ENCODE measurements around the gene TASOR2. TPM values are rescaled to one million over a fixed set of nuclear protein-coding genes. Genes with fewer than 3 reads are reported as not detected.

Gene TASOR2
- total and polyA plus RNA-seq, 4 donors: 12.3 to 108 (median 29.1) TPM

DNA sequence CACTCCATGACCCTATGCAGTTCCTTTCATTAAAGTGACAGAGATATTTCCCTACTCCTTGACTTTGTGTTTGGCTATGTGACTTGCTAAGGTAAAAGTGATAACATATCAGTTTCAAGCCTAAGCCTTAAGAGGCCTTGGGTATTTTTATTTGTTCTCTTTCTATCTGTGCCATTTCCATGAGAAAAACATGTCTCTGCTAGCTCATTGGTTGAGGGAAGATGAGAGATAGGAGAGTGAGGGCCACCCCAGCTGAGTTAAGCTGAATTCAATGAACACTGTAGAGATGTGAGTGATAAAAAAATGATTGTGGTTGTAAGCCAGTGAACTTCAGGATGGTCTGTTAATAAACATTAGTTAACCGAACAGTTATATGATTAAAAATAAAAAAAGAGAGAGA, 13.4 kb downstream of the TASOR2 start:
- Histone ChIP-seq H3K9me3 (ENCODE audit: control insufficient read depth in 4 of 4, insufficient read depth in 3 of 4, low read length in 3 of 4) (no peaks in the 10 kb centered on the region), H3K4me3 (no peak overlapping the region), H3K4me1 (ENCODE audit: control insufficient read depth in 5 of 5, insufficient read depth in 5 of 5, low read length in 5 of 5) (peaks cover 0 to 9% (median 2%) of the 10 kb centered on the region in 5 donors), H3K36me3 (ENCODE audit: control insufficient read depth in 4 of 4, insufficient read depth in 4 of 4, low read length in 4 of 4) (no peaks in the 10 kb centered on the region), H3K9ac (ENCODE audit: insufficient read depth in 1 of 2, low read length in 2 of 2) (no peak overlapping the region), H3K27ac (ENCODE audit: low read depth in 1 of 2, low read length in 1 of 2) (no peak overlapping the region), H3K27me3 (ENCODE audit: control insufficient read depth in 3 of 3, insufficient read depth in 3 of 3, low read length in 2 of 3) (no peaks in the 10 kb centered on the region)
- TF ChIP-seq, protein P1, sequence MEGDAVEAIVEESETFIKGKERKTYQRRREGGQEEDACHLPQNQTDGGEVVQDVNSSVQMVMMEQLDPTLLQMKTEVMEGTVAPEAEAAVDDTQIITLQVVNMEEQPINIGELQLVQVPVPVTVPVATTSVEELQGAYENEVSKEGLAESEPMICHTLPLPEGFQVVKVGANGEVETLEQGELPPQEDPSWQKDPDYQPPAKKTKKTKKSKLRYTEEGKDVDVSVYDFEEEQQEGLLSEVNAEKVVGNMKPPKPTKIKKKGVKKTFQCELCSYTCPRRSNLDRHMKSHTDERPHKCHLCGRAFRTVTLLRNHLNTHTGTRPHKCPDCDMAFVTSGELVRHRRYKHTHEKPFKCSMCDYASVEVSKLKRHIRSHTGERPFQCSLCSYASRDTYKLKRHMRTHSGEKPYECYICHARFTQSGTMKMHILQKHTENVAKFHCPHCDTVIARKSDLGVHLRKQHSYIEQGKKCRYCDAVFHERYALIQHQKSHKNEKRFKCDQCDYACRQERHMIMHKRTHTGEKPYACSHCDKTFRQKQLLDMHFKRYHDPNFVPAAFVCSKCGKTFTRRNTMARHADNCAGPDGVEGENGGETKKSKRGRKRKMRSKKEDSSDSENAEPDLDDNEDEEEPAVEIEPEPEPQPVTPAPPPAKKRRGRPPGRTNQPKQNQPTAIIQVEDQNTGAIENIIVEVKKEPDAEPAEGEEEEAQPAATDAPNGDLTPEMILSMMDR (IDR thresholded peaks at IDR 0.05; ENCODE audit: control extremely low read depth, extremely low read depth): no peak
- DNase-seq (no peak), ATAC-seq (ENCODE audit: insufficient read depth, low FRiP score) (no peak)
- 89 to 97% methylated on average over 1 of the region's 1 CpG for WGBS, 2 donors

DNA sequence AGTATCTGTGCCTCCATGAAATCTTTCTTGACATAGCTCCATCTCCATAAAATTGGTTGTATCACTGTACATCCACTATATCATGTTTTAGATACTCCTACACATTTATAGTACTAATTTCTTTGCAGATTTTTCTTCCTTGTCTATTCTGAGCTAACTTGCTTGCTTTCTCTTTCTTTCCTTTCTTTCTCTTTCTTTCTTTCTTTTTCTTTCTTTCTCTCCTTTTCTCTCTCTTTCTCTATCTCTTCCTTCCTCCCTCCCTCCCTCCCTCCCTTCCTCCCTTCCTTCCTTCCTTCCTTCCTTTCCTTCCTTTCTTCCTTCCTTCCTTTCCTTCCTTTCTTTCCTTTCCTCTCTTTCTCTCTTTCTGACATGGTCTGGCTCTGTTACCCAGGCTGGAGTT, 23.7 kb downstream of the TASOR2 start:
- no peak overlapping the region for H3K4me3 ChIP-seq
- H3K9me3 ChIP-seq (ENCODE audit: control insufficient read depth in 4 of 4, insufficient read depth in 3 of 4, low read length in 3 of 4): no peaks in the 10 kb centered on the region
- no peak overlapping the region for H3K27ac ChIP-seq (ENCODE audit: low read depth in 1 of 2, low read length in 1 of 2)
- ATAC-seq (ENCODE audit: insufficient read depth, low FRiP score) (no peak), DNase-seq (no peak)
- H3K9ac ChIP-seq (ENCODE audit: insufficient read depth in 1 of 2, low read length in 2 of 2): no peak overlapping the region
- H3K4me1 ChIP-seq (ENCODE audit: control insufficient read depth in 5 of 5, insufficient read depth in 5 of 5, low read length in 5 of 5): peaks cover 0 to 8% (median 0%) of the 10 kb centered on the region in 5 donors
- no peaks in the 10 kb centered on the region for H3K27me3 ChIP-seq (ENCODE audit: control insufficient read depth in 3 of 3, insufficient read depth in 3 of 3, low read length in 2 of 3)
- TF ChIP-seq, protein P1 (IDR thresholded peaks at IDR 0.05; ENCODE audit: control extremely low read depth, extremely low read depth): no peak
- no peaks in the 10 kb centered on the region for H3K36me3 ChIP-seq (ENCODE audit: control insufficient read depth in 4 of 4, insufficient read depth in 4 of 4, low read length in 4 of 4)

DNA sequence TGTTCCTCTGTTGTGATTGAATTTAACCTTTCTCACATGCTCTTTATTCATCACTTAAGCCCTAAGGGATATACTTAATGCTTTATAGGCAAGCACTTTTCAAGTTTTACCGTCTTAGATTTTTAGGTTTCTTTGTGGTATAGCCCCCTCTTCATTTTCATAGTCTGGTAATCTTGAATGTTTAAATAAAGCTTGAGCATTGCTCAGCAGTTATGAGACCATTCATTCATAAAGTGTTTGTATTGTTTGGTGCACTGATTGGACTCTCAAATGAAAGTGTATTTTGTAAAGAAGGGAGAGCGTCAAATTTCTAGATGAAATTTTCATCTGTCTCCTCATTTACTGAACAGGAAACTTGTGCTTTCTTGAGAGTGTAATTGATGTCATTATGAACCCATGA, 25.2 kb downstream of the TASOR2 start:
- Histone ChIP-seq H3K36me3 (ENCODE audit: control insufficient read depth in 4 of 4, insufficient read depth in 4 of 4, low read length in 4 of 4) (no peaks in the 10 kb centered on the region), H3K27me3 (ENCODE audit: control insufficient read depth in 3 of 3, insufficient read depth in 3 of 3, low read length in 2 of 3) (no peaks in the 10 kb centered on the region), H3K27ac (ENCODE audit: low read depth in 1 of 2, low read length in 1 of 2) (no peak overlapping the region), H3K4me3 (no peak overlapping the region), H3K9me3 (ENCODE audit: control insufficient read depth in 4 of 4, insufficient read depth in 3 of 4, low read length in 3 of 4) (no peaks in the 10 kb centered on the region), H3K9ac (ENCODE audit: insufficient read depth in 1 of 2, low read length in 2 of 2) (peak overlapping the region in 1 of 2 donors; percentile 34), H3K4me1 (ENCODE audit: control insufficient read depth in 5 of 5, insufficient read depth in 5 of 5, low read length in 5 of 5) (peaks cover 0 to 8% (median 0%) of the 10 kb centered on the region in 5 donors)
- TF ChIP-seq, protein P1 (IDR thresholded peaks at IDR 0.05; ENCODE audit: control extremely low read depth, extremely low read depth): no peak
- ATAC-seq (ENCODE audit: insufficient read depth, low FRiP score) (no peak), DNase-seq (no peak)
- WGBS, 2 donors: 74 to 87% methylated on average over 2 of the region's 2 CpGs

DNA sequence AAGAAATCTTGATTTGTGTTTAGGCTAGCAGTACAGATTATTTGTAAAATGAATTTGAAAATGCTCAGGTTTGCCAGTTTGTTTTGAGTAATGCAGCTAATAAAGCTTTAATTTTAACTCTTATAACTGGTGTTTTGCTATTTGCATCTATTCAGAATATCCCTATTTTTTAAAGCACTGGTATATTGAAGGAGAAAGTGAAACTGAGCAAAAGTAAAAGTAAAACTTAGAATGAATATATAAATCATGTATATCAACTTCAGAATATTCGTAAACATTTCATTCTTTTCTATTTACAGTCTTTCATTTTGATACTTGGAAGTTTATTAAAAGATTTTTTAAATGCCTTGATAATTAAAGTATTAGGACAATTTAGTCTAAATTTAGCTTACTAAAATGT, 26.2 kb downstream of the TASOR2 start:
- no peaks in the 10 kb centered on the region for H3K9me3 ChIP-seq (ENCODE audit: control insufficient read depth in 4 of 4, insufficient read depth in 3 of 4, low read length in 3 of 4)
- H3K4me3 ChIP-seq: no peak overlapping the region
- TF ChIP-seq, protein P1 (IDR thresholded peaks at IDR 0.05; ENCODE audit: control extremely low read depth, extremely low read depth): no peak
- ATAC-seq (ENCODE audit: insufficient read depth, low FRiP score) (no peak), DNase-seq (no peak)
- H3K9ac ChIP-seq (ENCODE audit: insufficient read depth in 1 of 2, low read length in 2 of 2): no peak overlapping the region
- H3K36me3 ChIP-seq (ENCODE audit: control insufficient read depth in 4 of 4, insufficient read depth in 4 of 4, low read length in 4 of 4): no peaks in the 10 kb centered on the region
- no peak overlapping the region for H3K27ac ChIP-seq (ENCODE audit: low read depth in 1 of 2, low read length in 1 of 2)
- H3K27me3 ChIP-seq (ENCODE audit: control insufficient read depth in 3 of 3, insufficient read depth in 3 of 3, low read length in 2 of 3): no peaks in the 10 kb centered on the region
- 23 to 35% methylated on average over 1 of the region's 1 CpG for WGBS, 2 donors
- peaks cover 0 to 8% (median 0%) of the 10 kb centered on the region in 5 donors for H3K4me1 ChIP-seq (ENCODE audit: control insufficient read depth in 5 of 5, insufficient read depth in 5 of 5, low read length in 5 of 5)
